ENCODE results near the gene SNRNP27. TPM values are rescaled to one million over a fixed set of nuclear protein-coding genes. Genes with fewer than 3 reads are reported as not detected.

SNRNP27 gene
- 46.7 and 47.2 TPM in 2 replicates for total RNA-seq
- long read RNA-seq, transcript SNRNP27-201 (6 exons, 1,802 nt), result major isoform, 68 of 80 reads
- long read RNA-seq, partial matches to known transcripts, result 7 of 80 reads
- long read RNA-seq, other reads (novel, unspliced or antisense), result 3 of 80 reads

GRCh38 chr2:69893684-69894551 is at the start of gene SNRNP27:
TSS of gene SNRNP27 (plus strand) at chr2:69893956. CDS start at chr2:69893985, 29 bp downstream.
- Mint-ChIP-seq H3K4me1 (ENCODE audit: low read depth) (peaks cover 8% of the 10 kb centered on the region), H3K27me3 (no peaks in the 10 kb centered on the region), H3K9me3 (ENCODE audit: low read depth) (peaks cover 6% of the 10 kb centered on the region), H3K27ac (peak within 1 kb of the TSS; percentile 99), H3K4me3 (ENCODE audit: low read depth) (peak within 1 kb of the TSS; percentile 100), H3K36me3 (ENCODE audit: insufficient read depth) (peaks cover 14% of the 10 kb centered on the region)
- no peak for TF ChIP-seq CTCF (IDR thresholded peaks at IDR 0.05; ENCODE audit: unreplicated experiment)
- peak; percentile 47 for DNase-seq (ENCODE audit: low spot score, unreplicated experiment)

GRCh38 chr2:69843993-69844392 is 49.8 kb upstream of the SNRNP27 start:
- peaks cover 26% of the 10 kb centered on the region for H3K36me3 Mint-ChIP-seq (ENCODE audit: insufficient read depth)
- TF ChIP-seq CTCF (IDR thresholded peaks at IDR 0.05; ENCODE audit: unreplicated experiment), result no peak
- H3K9me3 Mint-ChIP-seq (ENCODE audit: low read depth), result no peaks in the 10 kb centered on the region
- H3K4me1 Mint-ChIP-seq (ENCODE audit: low read depth), result peaks cover 2% of the 10 kb centered on the region
- no peak for DNase-seq (ENCODE audit: low spot score, unreplicated experiment)
- H3K27me3 Mint-ChIP-seq, result no peaks in the 10 kb centered on the region
- H3K27ac Mint-ChIP-seq, result no peak overlapping the region
- no peak overlapping the region for H3K4me3 Mint-ChIP-seq (ENCODE audit: low read depth)

GRCh38 chr2:69844560-69844959 is 49.2 kb upstream of the SNRNP27 start:
- Mint-ChIP-seq H3K27ac (no peak overlapping the region), H3K9me3 (ENCODE audit: low read depth) (no peaks in the 10 kb centered on the region), H3K4me3 (ENCODE audit: low read depth) (no peak overlapping the region), H3K4me1 (ENCODE audit: low read depth) (no peaks in the 10 kb centered on the region), H3K36me3 (ENCODE audit: insufficient read depth) (peaks cover 23% of the 10 kb centered on the region), H3K27me3 (no peaks in the 10 kb centered on the region)
- DNase-seq (ENCODE audit: low spot score, unreplicated experiment), result no peak
- no peak for TF ChIP-seq CTCF (IDR thresholded peaks at IDR 0.05; ENCODE audit: unreplicated experiment)

- no peak overlapping the region for H3K27ac Mint-ChIP-seq
- peaks cover 23% of the 10 kb centered on the region for H3K36me3 Mint-ChIP-seq (ENCODE audit: insufficient read depth)
- no peaks in the 10 kb centered on the region for H3K9me3 Mint-ChIP-seq (ENCODE audit: low read depth)
- no peaks in the 10 kb centered on the region for H3K27me3 Mint-ChIP-seq
- H3K4me3 Mint-ChIP-seq (ENCODE audit: low read depth), result no peak overlapping the region
- no peak for DNase-seq (ENCODE audit: low spot score, unreplicated experiment)
- TF ChIP-seq CTCF (IDR thresholded peaks at IDR 0.05; ENCODE audit: unreplicated experiment), result no peak
- no peaks in the 10 kb centered on the region for H3K4me1 Mint-ChIP-seq (ENCODE audit: low read depth)
These were observed 47.3 kb upstream of the SNRNP27 start for GRCh38 chr2:69846182-69847067.
